Erythroblast (primary cell): ENCODE measurements around the gene FNTB.

Source experiments
- GATA1 ChIP-seq: IDR thresholded peaks from 2 replicates; pipeline ENCODE4 v1.6.1; 2011; ENCODE audit warnings: low read depth, mild to moderate bottlenecking, control low read depth, low read length, moderate library complexity
- POLR2A ChIP-seq: IDR thresholded peaks from 2 replicates; pipeline ENCODE4 v1.6.1; 2011; ENCODE audit warnings: mild to moderate bottlenecking, low read length

DNA sequence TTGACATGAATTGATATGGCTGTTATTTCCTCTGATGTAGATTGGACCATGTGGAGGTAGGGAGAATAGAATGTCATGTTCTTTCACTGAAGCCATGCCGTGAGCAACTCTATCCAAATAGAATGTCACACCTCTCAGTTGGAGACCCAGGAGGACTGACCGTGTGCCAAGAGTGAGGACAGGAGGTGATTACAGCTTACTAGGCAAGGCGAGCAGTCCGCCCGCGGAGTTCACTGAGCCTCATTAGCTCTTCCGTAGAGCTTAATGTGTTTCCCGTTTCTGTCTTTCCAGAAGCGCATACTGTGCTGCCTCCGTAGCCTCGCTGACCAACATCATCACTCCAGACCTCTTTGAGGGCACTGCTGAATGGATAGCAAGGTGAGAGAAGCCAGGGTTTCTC, 45.6 kb downstream of the FNTB start:
- TF ChIP-seq POLR2A (no peak), GATA1 (no peak)
